SK-N-MC (cell line): ENCODE data around the gene C1orf198.

Experiments used
- DNase-seq: peaks from one replicate; pipeline ENCODE4 v3.0.0-alpha.2; 2011; ENCODE audit warnings: low read depth, low spot score
- H3K27ac ChIP-seq: fragments of 200-600 bp; sonication (generic); 2 replicates; pipeline ENCODE4 v1.5.1; 2016; ENCODE audit warnings: mixed run types
- H3K36me3 ChIP-seq: fragments of 200-600 bp; sonication (generic); 2 replicates; pipeline ENCODE4 v1.6.1; 2017; ENCODE audit warnings: antibody characterized with exemption, low read length, mixed read lengths; ENCODE audit not compliant: insufficient read depth
- H3K4me3 ChIP-seq: fragments of 200-600 bp; sonication (generic); 2 replicates; pipeline ENCODE4 v1.5.1; 2016
- H3K9ac ChIP-seq: fragments of 200-600 bp; sonication (generic); 2 replicates; pipeline ENCODE4 v1.8.0; 2017; ENCODE audit warnings: mixed run types, mixed read lengths; ENCODE audit not compliant: insufficient read length
- H3K9me3 ChIP-seq: fragments of 200-600 bp; sonication (generic); 2 replicates; pipeline ENCODE4 v1.6.1; 2017; ENCODE audit warnings: low read depth, mild to moderate bottlenecking, antibody characterized with exemption, low read length, moderate library complexity, mixed read lengths
- EZH2 ChIP-seq: fragments of 200-600 bp; sonication (generic); IDR thresholded peaks from one replicate; pipeline ENCODE4 v1.6.1; 2017; ENCODE audit warnings: antibody characterized with exemption
- FOXP2 ChIP-seq: optimal IDR thresholded peaks from 2 replicates; pipeline ENCODE3; 2011; ENCODE audit warnings: mild to moderate bottlenecking, moderate library complexity; ENCODE audit not compliant: insufficient read depth; ENCODE audit errors: extremely low read length, control extremely low read depth
- POLR2AphosphoS5 ChIP-seq: IDR thresholded peaks from 2 replicates; pipeline ENCODE4 v1.6.1; 2012; ENCODE audit warnings: mild to moderate bottlenecking, low read depth, low read length, borderline replicate concordance

The C1orf198 gene

DNA sequence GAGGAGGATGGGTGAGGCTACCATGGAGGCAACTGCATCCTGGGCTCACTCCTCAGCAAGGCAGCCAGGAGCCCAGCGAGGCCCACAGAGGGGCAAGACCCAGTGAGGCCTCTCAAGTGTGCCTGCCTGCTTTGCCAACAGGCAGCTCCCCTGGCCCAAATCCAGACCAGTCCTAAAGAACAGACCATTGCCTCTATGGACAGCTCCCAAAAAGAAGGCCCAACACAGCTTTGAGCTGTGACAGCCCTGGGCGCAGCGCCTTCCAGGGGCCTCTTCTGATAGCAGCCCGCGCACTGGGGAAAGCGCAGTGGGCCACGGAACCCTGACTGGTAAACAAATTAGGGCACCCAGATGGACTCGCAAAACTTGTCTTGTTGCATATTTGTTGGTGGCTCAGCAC, 25.5 kb downstream of the C1orf198 start:
- H3K4me3 ChIP-seq = no peak overlapping the region
- no peak for DNase-seq
- H3K27ac ChIP-seq = no peak overlapping the region
- TF ChIP-seq FOXP2 (no peak), EZH2 (no peak), POLR2AphosphoS5 (no peak)
- no peak overlapping the region for H3K9ac ChIP-seq
- peaks cover 3% of the 10 kb centered on the region; the same call in 1 of the 2 replicates for H3K36me3 ChIP-seq
- H3K9me3 ChIP-seq = no peaks in the 10 kb centered on the region

DNA sequence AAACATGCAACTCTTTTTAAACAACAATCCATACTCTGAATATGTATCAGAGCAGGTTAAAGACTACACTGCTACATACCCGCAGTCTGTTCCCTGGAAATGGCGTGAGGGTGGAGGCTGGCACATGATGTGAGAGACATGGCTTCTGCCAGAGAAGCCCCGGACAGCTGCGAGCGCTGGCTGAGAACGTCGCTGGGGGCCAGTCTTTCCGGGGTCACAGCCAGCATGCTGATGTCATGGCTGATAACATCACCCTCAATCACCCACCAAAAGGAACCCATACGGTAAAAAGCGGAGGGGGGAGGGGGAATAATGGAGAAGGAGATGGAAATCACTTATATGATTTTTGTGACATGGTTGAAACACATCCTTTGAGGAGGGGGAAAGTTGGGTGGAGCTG, 29.1 kb downstream of the C1orf198 start:
- TF ChIP-seq EZH2 (no peak), POLR2AphosphoS5 (no peak), FOXP2 (no peak)
- no peak overlapping the region for H3K27ac ChIP-seq
- H3K9ac ChIP-seq = no peak overlapping the region
- DNase-seq = no peak
- no peaks in the 10 kb centered on the region for H3K9me3 ChIP-seq
- H3K4me3 ChIP-seq = no peak overlapping the region
- H3K36me3 ChIP-seq = peaks cover 3% of the 10 kb centered on the region; the same call in 1 of the 2 replicates

DNA sequence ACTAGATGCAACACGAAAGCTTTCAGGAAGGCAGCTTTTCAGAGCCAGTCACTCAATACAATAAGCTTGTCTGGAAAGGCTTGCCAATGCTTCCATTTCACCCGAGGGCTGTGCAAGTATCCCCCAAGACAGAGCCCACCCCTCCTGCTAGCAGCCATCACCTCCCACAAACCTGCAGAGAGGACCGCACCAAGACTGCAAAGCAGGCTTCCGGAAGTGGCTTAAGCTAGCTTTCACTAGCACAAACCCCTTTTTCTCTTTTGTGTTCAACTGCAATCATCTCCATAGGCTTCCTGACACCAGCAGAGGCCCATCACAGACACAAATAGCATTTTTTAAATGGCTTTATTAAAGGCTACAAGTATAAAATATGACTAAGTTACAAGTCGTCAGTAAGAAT, 31.5 kb downstream of the C1orf198 start:
- Histone ChIP-seq H3K36me3 (no peaks in the 10 kb centered on the region), H3K27ac (no peak overlapping the region), H3K9ac (no peak overlapping the region), H3K4me3 (no peak overlapping the region), H3K9me3 (no peaks in the 10 kb centered on the region)
- TF ChIP-seq FOXP2 (no peak), POLR2AphosphoS5 (no peak), EZH2 (no peak)
- no peak for DNase-seq

DNA sequence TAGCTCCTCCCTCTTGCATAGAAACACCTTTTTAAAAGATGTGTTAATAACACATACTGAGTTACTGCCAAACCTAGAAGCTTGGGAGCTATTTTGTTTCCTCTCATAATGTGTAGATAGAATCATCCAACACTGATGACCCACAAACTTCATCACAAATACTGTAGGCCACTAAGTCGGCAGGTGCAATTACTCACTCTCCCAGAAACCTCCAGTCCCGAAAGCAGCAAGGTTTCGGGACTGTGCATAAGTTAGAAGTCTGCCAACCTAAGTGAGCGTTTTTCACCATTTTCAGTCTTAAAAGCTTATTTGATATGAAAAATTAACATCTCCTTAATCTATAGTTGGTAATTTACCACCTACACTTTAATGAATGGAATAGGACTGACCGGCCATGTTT, 32.0 kb downstream of the C1orf198 start:
- no peaks in the 10 kb centered on the region for H3K36me3 ChIP-seq
- H3K27ac ChIP-seq = no peak overlapping the region
- H3K9ac ChIP-seq = no peak overlapping the region
- no peak for DNase-seq
- no peak overlapping the region for H3K4me3 ChIP-seq
- H3K9me3 ChIP-seq = no peaks in the 10 kb centered on the region
- TF ChIP-seq POLR2AphosphoS5 (no peak), EZH2 (no peak), FOXP2 (no peak)

DNA sequence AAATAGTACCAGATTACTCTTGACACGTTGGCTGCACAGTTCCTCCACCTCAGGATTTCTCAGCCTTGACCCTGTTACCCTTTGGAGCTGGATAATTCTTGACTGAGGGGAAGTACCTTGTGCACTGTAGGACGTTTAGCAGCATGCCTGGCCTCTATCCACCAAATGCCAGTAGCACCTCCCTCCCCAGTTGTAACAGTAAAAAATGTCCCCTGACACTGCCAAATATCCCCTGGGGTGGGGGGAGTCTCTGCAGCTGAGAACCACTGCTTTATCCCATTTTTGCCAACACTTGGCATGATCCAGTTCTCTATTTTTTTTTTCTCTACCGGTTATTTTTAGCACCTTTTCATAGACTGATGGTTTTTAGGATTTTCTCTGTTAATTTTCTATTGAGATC, 34.0 kb downstream of the C1orf198 start:
- no peaks in the 10 kb centered on the region for H3K9me3 ChIP-seq
- TF ChIP-seq POLR2AphosphoS5 = no peak
- no peak for TF ChIP-seq FOXP2
- no peak for TF ChIP-seq EZH2
- no peaks in the 10 kb centered on the region for H3K36me3 ChIP-seq

DNA sequence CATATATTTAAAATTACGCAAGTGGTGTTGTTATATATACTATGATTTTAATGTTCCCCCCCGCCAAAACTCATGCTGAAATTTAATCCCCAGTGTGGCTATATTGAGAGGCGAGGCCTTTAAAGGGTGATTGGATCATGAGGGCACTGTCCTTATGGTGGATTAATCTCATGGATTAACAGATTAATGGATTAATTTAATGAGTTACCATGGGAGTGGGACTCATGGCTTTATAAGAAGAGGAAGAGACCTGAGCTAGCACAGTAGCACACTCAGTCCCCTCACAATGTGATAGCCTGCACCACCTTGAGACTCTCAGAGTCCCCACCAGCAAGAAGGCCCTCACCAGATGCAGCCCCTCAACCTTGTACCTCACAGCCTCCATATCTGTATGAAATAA, 34.8 kb downstream of the C1orf198 start:
- H3K27ac ChIP-seq = no peak overlapping the region
- no peaks in the 10 kb centered on the region for H3K9me3 ChIP-seq
- H3K36me3 ChIP-seq = no peaks in the 10 kb centered on the region
- TF ChIP-seq POLR2AphosphoS5 = no peak
- no peak for TF ChIP-seq FOXP2
- no peak for TF ChIP-seq EZH2
- H3K9ac ChIP-seq = no peak overlapping the region
- no peak for DNase-seq
- no peak overlapping the region for H3K4me3 ChIP-seq

More for the DNA sequence above, 34.0 kb downstream of the C1orf198 start:
- DNase-seq = no peak
- H3K9ac ChIP-seq = no peak overlapping the region
- H3K27ac ChIP-seq = no peak overlapping the region
- H3K4me3 ChIP-seq = no peak overlapping the region

DNA sequence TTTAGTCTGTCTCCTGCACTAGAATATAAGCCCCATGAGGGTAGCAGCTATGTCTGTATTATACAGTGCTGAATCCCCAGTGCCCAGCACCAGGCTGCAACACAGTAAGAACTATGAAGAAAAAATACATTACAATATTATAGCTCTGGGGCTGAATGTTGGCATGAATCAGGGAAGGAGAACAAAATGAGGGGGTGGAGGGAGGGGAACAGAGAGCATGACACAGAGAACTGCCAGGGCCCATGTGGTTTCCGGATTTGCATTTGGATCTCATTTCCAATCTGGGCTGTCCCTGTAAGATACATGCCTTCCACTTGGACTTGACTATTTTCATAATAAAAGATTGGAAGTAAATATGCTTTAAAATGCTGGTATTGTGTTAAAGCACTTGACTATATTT, 35.8 kb downstream of the C1orf198 start:
- no peak overlapping the region for H3K27ac ChIP-seq
- no peak overlapping the region for H3K9ac ChIP-seq
- no peaks in the 10 kb centered on the region for H3K9me3 ChIP-seq
- TF ChIP-seq FOXP2 (no peak), EZH2 (no peak), POLR2AphosphoS5 (no peak)
- H3K4me3 ChIP-seq = no peak overlapping the region
- no peak for DNase-seq
- H3K36me3 ChIP-seq = no peaks in the 10 kb centered on the region

DNA sequence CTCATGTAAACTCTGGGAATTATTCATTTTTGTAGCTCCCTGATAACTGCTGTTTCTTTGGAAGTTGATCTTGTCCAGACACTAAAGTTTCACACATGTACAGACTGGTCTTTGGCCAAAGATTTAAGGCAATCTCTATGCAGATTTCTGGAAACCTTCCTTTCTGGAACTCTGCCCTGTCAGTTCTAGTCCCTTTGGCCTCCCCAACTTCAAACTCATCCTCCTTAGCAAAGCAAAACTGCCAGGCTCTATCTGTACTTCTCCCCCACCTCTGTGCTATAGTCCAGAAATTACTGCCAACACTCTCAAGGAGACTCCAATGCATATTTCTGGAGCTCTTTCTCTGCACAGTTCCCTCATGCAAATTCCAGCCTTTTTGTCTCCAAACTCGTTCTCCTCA, 36.5 kb downstream of the C1orf198 start:
- no peak overlapping the region for H3K9ac ChIP-seq
- no peak overlapping the region for H3K4me3 ChIP-seq
- no peak for DNase-seq
- TF ChIP-seq FOXP2 = no peak
- H3K9me3 ChIP-seq = no peaks in the 10 kb centered on the region
- no peaks in the 10 kb centered on the region for H3K36me3 ChIP-seq
- no peak overlapping the region for H3K27ac ChIP-seq

DNA sequence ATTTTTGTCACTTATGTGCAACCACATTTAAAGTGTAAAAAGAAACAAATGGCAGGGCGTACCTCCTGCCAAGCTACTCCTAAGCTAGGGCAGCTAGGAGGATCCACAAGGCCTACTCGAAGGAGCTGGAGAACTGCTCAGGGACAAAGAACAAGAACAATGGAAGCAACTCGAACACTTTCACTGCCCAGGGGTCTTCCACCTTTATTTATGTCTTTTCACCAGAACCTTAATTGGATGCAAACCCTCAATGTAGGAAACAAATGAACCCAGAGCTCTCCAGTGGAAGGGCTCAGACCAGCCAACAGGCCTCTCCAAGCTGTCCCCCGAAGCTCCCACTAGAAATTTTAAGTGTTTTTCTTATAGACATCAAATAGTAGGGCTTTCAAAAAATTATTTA, 39.9 kb downstream of the C1orf198 start:
- Histone ChIP-seq H3K9me3 (no peaks in the 10 kb centered on the region), H3K27ac (no peak overlapping the region), H3K36me3 (no peaks in the 10 kb centered on the region), H3K4me3 (no peak overlapping the region), H3K9ac (no peak overlapping the region)
- TF ChIP-seq FOXP2 = no peak
- TF ChIP-seq EZH2 = no peak
- no peak for TF ChIP-seq POLR2AphosphoS5
- DNase-seq = no peak

DNA sequence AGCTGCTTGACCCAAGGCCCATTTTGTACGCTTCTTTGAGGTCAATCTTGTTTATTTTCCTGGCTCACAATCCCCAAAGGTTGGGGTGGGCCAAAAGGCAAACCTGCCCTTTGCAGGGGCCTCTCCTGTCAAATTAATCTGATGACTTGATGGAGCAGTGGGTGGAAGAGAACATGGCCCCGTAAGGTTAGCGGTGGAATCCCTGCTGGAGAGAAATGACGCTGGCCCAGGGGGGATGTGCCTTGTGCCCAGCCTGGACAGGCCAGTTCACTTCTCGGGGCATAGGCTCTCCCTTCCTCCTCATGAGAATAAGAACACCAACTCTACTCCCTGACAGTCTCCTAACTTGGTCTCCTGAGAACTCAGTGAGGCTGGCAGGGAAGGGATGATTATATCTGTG, 40.5 kb downstream of the C1orf198 start:
- no peak overlapping the region for H3K9ac ChIP-seq
- no peaks in the 10 kb centered on the region for H3K9me3 ChIP-seq
- DNase-seq = no peak
- TF ChIP-seq FOXP2 (no peak), POLR2AphosphoS5 (no peak), EZH2 (no peak)
- no peak overlapping the region for H3K27ac ChIP-seq
- H3K4me3 ChIP-seq = no peak overlapping the region
- no peaks in the 10 kb centered on the region for H3K36me3 ChIP-seq
